WTC11 (cell line): ENCODE measurements around the gene YKT6. TPM values are rescaled to one million over a fixed set of nuclear protein-coding genes. Genes with fewer than 3 reads are reported as not detected.

Experiments
- ATAC-seq: fragments of 200-7000 bp; cut with Tn5 transposase; 2 replicates; pipeline ENCODE4 v1.10.0; 2021; ENCODE audit warnings: mild to moderate bottlenecking, moderate library complexity
- CTCF ChIA-PET: fragments of 300-600 bp; sonication (Branson Sonifier 250); formaldehyde crosslinking; loops from one replicate; lab custom pipeline; 2021; ENCODE audit warnings: antibody characterized with exemption; lab: Charles Lee
- POLR2A ChIA-PET: fragments of 350-600 bp; sonication (Branson Sonifier 250); formaldehyde crosslinking; loops from one replicate; lab custom pipeline; 2021; ENCODE audit warnings: antibody characterized with exemption; lab: Charles Lee
- DNase-seq: peaks from one replicate; pipeline ENCODE4 v3.0.0; 2021; ENCODE audit warnings: low spot score
- H3K27ac Mint-ChIP-seq: 2 replicates; pipeline ENCODE4 v1.8.0; 2021; ENCODE audit warnings: mixed read lengths
- H3K27me3 Mint-ChIP-seq: 2 replicates; pipeline ENCODE4 v1.8.0; 2021; ENCODE audit warnings: low read depth, mild to moderate bottlenecking, moderate library complexity, mixed read lengths
- H3K36me3 Mint-ChIP-seq: 2 replicates; pipeline ENCODE4 v1.8.0; 2021; ENCODE audit warnings: mixed read lengths
- H3K4me1 Mint-ChIP-seq: 2 replicates; pipeline ENCODE4 v1.8.0; 2022; ENCODE audit warnings: mixed read lengths
- H3K4me3 Mint-ChIP-seq: 2 replicates; pipeline ENCODE4 v1.8.0; 2021; ENCODE audit warnings: mild to moderate bottlenecking, moderate library complexity, mixed read lengths
- H3K9me3 Mint-ChIP-seq: 2 replicates; pipeline ENCODE4 v1.8.0; 2021; ENCODE audit warnings: mixed read lengths
- ELF4 ChIP-seq: sonication (generic); formaldehyde crosslinking; IDR thresholded peaks from 2 replicates; pipeline ENCODE4 v1.8.1; 2022; ENCODE audit warnings: low read depth, mild to moderate bottlenecking, moderate library complexity, missing genetic modification reagents
- FOXJ3 ChIP-seq: sonication (generic); formaldehyde crosslinking; IDR thresholded peaks from 2 replicates; pipeline ENCODE4 v1.9.0; 2021; ENCODE audit warnings: missing genetic modification reagents, mild to moderate bottlenecking, borderline replicate concordance
- FOXK1 ChIP-seq: sonication (generic); formaldehyde crosslinking; IDR thresholded peaks from 2 replicates; pipeline ENCODE4 v1.8.0; 2022; ENCODE audit warnings: mild to moderate bottlenecking, moderate library complexity, missing genetic modification reagents
- GRHL2 ChIP-seq: fragments of 250-450 bp; sonication (Bioruptor Pico); IDR thresholded peaks from 2 replicates; pipeline ENCODE4 v1.8.0; 2022; ENCODE audit warnings: mild to moderate bottlenecking, moderate library complexity; ENCODE audit not compliant: insufficient replicate concordance, severe bottlenecking
- NR1H2 ChIP-seq: sonication (generic); formaldehyde crosslinking; IDR thresholded peaks from 2 replicates; pipeline ENCODE4 v1.9.0; 2021; ENCODE audit warnings: mild to moderate bottlenecking, moderate library complexity, missing genetic modification reagents
- ZBTB21 ChIP-seq: sonication (generic); formaldehyde crosslinking; IDR thresholded peaks from 2 replicates; pipeline ENCODE4 v1.8.1; 2023; ENCODE audit warnings: mild to moderate bottlenecking, missing genetic modification reagents, borderline replicate concordance
- ZNF317 ChIP-seq: sonication (generic); formaldehyde crosslinking; IDR thresholded peaks from 2 replicates; pipeline ENCODE4 v1.8.1; 2023; ENCODE audit warnings: low read depth, mild to moderate bottlenecking, moderate library complexity, missing genetic modification reagents, borderline replicate concordance
- total RNA-seq: library from RNA; stranded (reverse); gene quantifications from 3 replicates; pipeline ENCODE4 v1.2.3, GENCODE V29; 2021
- TF ChIP-seq, protein P1 (sequence below): fragments of 250-450 bp; sonication (Bioruptor Pico); IDR thresholded peaks from 2 replicates; pipeline ENCODE4 v1.9.0; 2021; ENCODE audit warnings: mild to moderate bottlenecking
- TF ChIP-seq, protein P2 (sequence below): fragments of 250-450 bp; sonication (Bioruptor Pico); IDR thresholded peaks from 2 replicates; pipeline ENCODE4 v2.1.2; 2022; ENCODE audit warnings: mild to moderate bottlenecking, moderate library complexity
- TF ChIP-seq, protein P3 (sequence below): sonication (generic); formaldehyde crosslinking; IDR thresholded peaks from 2 replicates; pipeline ENCODE4 v1.8.1; 2023; ENCODE audit warnings: mild to moderate bottlenecking, missing genetic modification reagents, borderline replicate concordance
- TF ChIP-seq, protein P4 (sequence below): sonication (generic); formaldehyde crosslinking; IDR thresholded peaks from 2 replicates; pipeline ENCODE4 v1.8.1; 2022; ENCODE audit warnings: mild to moderate bottlenecking, missing genetic modification reagents, moderate library complexity, borderline replicate concordance
- TF ChIP-seq, protein P5 (sequence below): sonication (generic); formaldehyde crosslinking; IDR thresholded peaks from 2 replicates; pipeline ENCODE4 v1.8.1; 2023; ENCODE audit warnings: mild to moderate bottlenecking, moderate library complexity, missing genetic modification reagents
- TF ChIP-seq, protein P6 (sequence below): fragments of 250-450 bp; sonication (Bioruptor Pico); IDR thresholded peaks from 2 replicates; pipeline ENCODE4 v1.8.0; 2021; ENCODE audit warnings: mild to moderate bottlenecking

The YKT6 gene
- total RNA-seq, 1 experiment from 2014 or later, result 102 TPM

DNA sequence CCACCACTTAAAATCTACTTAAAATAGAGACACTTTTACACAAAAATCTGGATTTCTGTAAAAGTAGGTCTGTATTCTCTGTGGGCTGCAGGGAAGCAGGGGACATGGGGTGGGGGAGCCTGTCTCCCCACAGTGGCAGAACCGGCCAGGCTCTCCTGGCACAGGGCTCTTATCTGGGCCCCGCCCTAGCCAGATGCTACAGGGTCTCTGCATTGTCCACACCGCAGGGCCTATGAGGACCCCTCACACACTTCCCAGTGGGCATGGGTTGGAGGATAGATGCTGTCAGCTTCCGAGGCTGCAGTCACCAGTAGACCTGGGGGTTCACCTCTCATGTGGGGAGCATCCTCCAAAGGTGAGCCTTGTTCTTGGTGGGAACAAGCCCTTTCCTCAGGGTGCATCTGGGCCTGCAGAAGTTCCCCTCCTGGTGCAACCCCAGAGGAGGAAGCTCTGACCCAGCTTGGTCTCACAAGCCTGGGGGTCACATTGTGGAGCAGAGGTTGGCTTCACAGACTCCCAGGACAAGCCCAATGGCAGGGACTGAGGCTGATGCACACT is 44.2 kb upstream of the YKT6 start:
- H3K27ac Mint-ChIP-seq, result no peak overlapping the region
- DNase-seq, result no peak
- no peaks in the 10 kb centered on the region for H3K9me3 Mint-ChIP-seq
- ATAC-seq, result no peak
- no peak overlapping the region for H3K4me3 Mint-ChIP-seq
- no peaks in the 10 kb centered on the region for H3K36me3 Mint-ChIP-seq
- H3K4me1 Mint-ChIP-seq, result no peaks in the 10 kb centered on the region
- CTCF ChIA-PET, result interaction anchor here (1.0 to 1.8 kb wide), 5 partner anchors 9 to 84 kb away, joined by 3 to 6 read pairs (median 3); partner anchors contain the start of gene AEBP1
- TF ChIP-seq, protein P1, sequence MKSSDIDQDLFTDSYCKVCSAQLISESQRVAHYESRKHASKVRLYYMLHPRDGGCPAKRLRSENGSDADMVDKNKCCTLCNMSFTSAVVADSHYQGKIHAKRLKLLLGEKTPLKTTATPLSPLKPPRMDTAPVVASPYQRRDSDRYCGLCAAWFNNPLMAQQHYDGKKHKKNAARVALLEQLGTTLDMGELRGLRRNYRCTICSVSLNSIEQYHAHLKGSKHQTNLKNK (CRISPR knock-in tag), result no peak
- TF ChIP-seq FOXJ3 (no peak), ELF4 (CRISPR knock-in tag) (no peak), ZNF317 (CRISPR knock-in tag) (no peak), GRHL2 (no peak), NR1H2 (CRISPR knock-in tag) (no peak), ZBTB21 (no peak), FOXK1 (CRISPR knock-in tag) (no peak)
- TF ChIP-seq, protein P2, sequence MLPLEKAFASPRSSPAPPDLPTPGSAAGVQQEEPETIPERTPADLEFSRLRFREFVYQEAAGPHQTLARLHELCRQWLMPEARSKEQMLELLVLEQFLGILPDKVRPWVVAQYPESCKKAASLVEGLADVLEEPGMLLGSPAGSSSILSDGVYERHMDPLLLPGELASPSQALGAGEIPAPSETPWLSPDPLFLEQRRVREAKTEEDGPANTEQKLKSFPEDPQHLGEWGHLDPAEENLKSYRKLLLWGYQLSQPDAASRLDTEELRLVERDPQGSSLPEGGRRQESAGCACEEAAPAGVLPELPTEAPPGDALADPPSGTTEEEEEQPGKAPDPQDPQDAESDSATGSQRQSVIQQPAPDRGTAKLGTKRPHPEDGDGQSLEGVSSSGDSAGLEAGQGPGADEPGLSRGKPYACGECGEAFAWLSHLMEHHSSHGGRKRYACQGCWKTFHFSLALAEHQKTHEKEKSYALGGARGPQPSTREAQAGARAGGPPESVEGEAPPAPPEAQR (CRISPR knock-in tag), result no peak
- TF ChIP-seq, protein P3, sequence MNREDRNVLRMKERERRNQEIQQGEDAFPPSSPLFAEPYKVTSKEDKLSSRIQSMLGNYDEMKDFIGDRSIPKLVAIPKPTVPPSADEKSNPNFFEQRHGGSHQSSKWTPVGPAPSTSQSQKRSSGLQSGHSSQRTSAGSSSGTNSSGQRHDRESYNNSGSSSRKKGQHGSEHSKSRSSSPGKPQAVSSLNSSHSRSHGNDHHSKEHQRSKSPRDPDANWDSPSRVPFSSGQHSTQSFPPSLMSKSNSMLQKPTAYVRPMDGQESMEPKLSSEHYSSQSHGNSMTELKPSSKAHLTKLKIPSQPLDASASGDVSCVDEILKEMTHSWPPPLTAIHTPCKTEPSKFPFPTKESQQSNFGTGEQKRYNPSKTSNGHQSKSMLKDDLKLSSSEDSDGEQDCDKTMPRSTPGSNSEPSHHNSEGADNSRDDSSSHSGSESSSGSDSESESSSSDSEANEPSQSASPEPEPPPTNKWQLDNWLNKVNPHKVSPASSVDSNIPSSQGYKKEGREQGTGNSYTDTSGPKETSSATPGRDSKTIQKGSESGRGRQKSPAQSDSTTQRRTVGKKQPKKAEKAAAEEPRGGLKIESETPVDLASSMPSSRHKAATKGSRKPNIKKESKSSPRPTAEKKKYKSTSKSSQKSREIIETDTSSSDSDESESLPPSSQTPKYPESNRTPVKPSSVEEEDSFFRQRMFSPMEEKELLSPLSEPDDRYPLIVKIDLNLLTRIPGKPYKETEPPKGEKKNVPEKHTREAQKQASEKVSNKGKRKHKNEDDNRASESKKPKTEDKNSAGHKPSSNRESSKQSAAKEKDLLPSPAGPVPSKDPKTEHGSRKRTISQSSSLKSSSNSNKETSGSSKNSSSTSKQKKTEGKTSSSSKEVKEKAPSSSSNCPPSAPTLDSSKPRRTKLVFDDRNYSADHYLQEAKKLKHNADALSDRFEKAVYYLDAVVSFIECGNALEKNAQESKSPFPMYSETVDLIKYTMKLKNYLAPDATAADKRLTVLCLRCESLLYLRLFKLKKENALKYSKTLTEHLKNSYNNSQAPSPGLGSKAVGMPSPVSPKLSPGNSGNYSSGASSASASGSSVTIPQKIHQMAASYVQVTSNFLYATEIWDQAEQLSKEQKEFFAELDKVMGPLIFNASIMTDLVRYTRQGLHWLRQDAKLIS, result no peak
- TF ChIP-seq, protein P4, sequence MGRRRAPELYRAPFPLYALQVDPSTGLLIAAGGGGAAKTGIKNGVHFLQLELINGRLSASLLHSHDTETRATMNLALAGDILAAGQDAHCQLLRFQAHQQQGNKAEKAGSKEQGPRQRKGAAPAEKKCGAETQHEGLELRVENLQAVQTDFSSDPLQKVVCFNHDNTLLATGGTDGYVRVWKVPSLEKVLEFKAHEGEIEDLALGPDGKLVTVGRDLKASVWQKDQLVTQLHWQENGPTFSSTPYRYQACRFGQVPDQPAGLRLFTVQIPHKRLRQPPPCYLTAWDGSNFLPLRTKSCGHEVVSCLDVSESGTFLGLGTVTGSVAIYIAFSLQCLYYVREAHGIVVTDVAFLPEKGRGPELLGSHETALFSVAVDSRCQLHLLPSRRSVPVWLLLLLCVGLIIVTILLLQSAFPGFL (CRISPR knock-in tag), result no peak
- TF ChIP-seq, protein P5, sequence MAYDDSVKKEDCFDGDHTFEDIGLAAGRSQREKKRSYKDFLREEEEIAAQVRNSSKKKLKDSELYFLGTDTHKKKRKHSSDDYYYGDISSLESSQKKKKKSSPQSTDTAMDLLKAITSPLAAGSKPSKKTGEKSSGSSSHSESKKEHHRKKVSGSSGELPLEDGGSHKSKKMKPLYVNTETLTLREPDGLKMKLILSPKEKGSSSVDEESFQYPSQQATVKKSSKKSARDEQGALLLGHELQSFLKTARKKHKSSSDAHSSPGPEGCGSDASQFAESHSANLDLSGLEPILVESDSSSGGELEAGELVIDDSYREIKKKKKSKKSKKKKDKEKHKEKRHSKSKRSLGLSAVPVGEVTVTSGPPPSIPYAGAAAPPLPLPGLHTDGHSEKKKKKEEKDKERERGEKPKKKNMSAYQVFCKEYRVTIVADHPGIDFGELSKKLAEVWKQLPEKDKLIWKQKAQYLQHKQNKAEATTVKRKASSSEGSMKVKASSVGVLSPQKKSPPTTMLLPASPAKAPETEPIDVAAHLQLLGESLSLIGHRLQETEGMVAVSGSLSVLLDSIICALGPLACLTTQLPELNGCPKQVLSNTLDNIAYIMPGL (CRISPR knock-in tag), result no peak
- TF ChIP-seq, protein P6, sequence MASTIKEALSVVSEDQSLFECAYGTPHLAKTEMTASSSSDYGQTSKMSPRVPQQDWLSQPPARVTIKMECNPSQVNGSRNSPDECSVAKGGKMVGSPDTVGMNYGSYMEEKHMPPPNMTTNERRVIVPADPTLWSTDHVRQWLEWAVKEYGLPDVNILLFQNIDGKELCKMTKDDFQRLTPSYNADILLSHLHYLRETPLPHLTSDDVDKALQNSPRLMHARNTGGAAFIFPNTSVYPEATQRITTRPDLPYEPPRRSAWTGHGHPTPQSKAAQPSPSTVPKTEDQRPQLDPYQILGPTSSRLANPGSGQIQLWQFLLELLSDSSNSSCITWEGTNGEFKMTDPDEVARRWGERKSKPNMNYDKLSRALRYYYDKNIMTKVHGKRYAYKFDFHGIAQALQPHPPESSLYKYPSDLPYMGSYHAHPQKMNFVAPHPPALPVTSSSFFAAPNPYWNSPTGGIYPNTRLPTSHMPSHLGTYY, result no peak
- no peaks in the 10 kb centered on the region for H3K27me3 Mint-ChIP-seq
- POLR2A ChIA-PET, result no interaction called here
